SK-N-SH (cell line): Measurements from ENCODE around the gene HAGH. TPM values are rescaled to one million over a fixed set of nuclear protein-coding genes. Genes with fewer than 3 reads are reported as not detected.

Experiments
- CTCF ChIA-PET: fragments of 300-600, 350-600 bp; formaldehyde crosslinking; extraction: SDS; loops from one replicate; lab custom pipeline; 2021; lab: Yijun Ruan, JAX
- POLR2A ChIA-PET: fragments of 350-600 bp; sonication (Branson Sonifier 250); formaldehyde crosslinking; extraction: SDS; loops from one replicate; lab custom pipeline; 2020; ENCODE audit warnings: antibody characterized with exemption, inconsistent platforms; lab: Yijun Ruan, JAX
- DNase-seq: peaks from one replicate; pipeline ENCODE4 v3.0.0; 2012
- H2AFZ ChIP-seq: fragments of 200-600 bp; sonication (generic); 2 replicates; pipeline ENCODE4 v1.8.1; 2016; ENCODE audit warnings: antibody characterized with exemption, mild to moderate bottlenecking, low read depth
- H3F3A ChIP-seq: fragments of 200-600 bp; sonication (generic); replicated peaks from 2 replicates; pipeline ENCODE3; 2016; ENCODE audit warnings: antibody characterized with exemption, mild to moderate bottlenecking; ENCODE audit not compliant: insufficient read depth
- H3K27ac ChIP-seq, 2 experiments: fragments of 200-500 bp in 1 of 2; fragments of 200-600 bp in 1 of 2; sonication (Bioruptor generic) in 1 of 2; sonication (generic), shearing (Covaris generic) in 1 of 2; 2 replicates each; pipeline versions ENCODE4 v1.5.1 to v1.6.1; 2014 to 2016; ENCODE audit warnings: low read depth in 2 of 2, inconsistent platforms in 1 of 2, low read length in 1 of 2, mild to moderate bottlenecking in 1 of 2, mixed read lengths in 1 of 2
- H3K27me3 ChIP-seq: fragments of 200-600 bp; sonication (generic), shearing (Covaris generic); 2 replicates; pipeline ENCODE4 v1.6.1; 2016; ENCODE audit warnings: mixed run types; ENCODE audit not compliant: insufficient read depth
- H3K36me3 ChIP-seq, 2 experiments: fragments of 200-500 bp in 1 of 2; fragments of 200-600 bp in 1 of 2; sonication (Bioruptor generic) in 1 of 2; sonication (generic) in 1 of 2; replicated peaks in 1 of 2; 2 replicates each; pipeline versions ENCODE3 to v1.5.1; 2014 to 2016; ENCODE audit warnings: low read length in 1 of 2, mild to moderate bottlenecking in 1 of 2; ENCODE audit not compliant: insufficient read depth in 2 of 2, control insufficient read depth in 1 of 2
- H3K4me1 ChIP-seq, 2 experiments: fragments of 200-500 bp in 1 of 2; fragments of 200-600 bp in 1 of 2; sonication (Bioruptor generic) in 1 of 2; sonication (generic), shearing (Covaris generic) in 1 of 2; 2 replicates each; pipeline versions ENCODE4 v1.5.1 to v1.6.1; 2014 to 2016; ENCODE audit warnings: low read depth in 1 of 2, low read length in 1 of 2, mixed run types in 1 of 2; ENCODE audit not compliant: insufficient read depth in 2 of 2, control insufficient read depth in 1 of 2
- H3K4me2 ChIP-seq: fragments of 200-600 bp; sonication (generic), shearing (Covaris generic); 2 replicates; pipeline ENCODE4 v1.6.1; 2017; ENCODE audit warnings: mixed run types
- H3K4me3 ChIP-seq, 2 experiments: fragments of 200-500 bp in 1 of 2; fragments of 200-600 bp in 1 of 2; sonication (Bioruptor generic) in 1 of 2; sonication (generic), shearing (Covaris generic) in 1 of 2; 2 replicates each; pipeline versions ENCODE4 v1.5.1 to v1.8.1; 2014 to 2016; ENCODE audit warnings: low read depth in 2 of 2, inconsistent platforms in 1 of 2, low read length in 1 of 2, mild to moderate bottlenecking in 1 of 2, mixed read lengths in 1 of 2, moderate library complexity in 1 of 2
- H3K79me2 ChIP-seq: fragments of 200-600 bp; sonication (generic); 2 replicates; pipeline ENCODE4 v1.8.1; 2017; ENCODE audit warnings: mild to moderate bottlenecking; ENCODE audit not compliant: insufficient read depth
- H3K9ac ChIP-seq: fragments of 200-600 bp; sonication (generic); 2 replicates; pipeline ENCODE4 v1.6.1; 2017; ENCODE audit warnings: mixed run types
- H3K9me2 ChIP-seq: fragments of 200-600 bp; sonication (generic); 2 replicates; pipeline ENCODE4 v1.6.1; 2017; ENCODE audit warnings: mixed run types
- H3K9me3 ChIP-seq: fragments of 200-600 bp; sonication (generic); 2 replicates; pipeline ENCODE4 v1.6.1; 2017; ENCODE audit warnings: mixed run types, mild to moderate bottlenecking, moderate library complexity
- H4K20me1 ChIP-seq: fragments of 200-600 bp; sonication (generic); 2 replicates; pipeline ENCODE4 v1.6.1; 2017; ENCODE audit warnings: mild to moderate bottlenecking, mixed run types; ENCODE audit not compliant: insufficient read depth
- FOXJ3 ChIP-seq: sonication (generic); formaldehyde crosslinking; IDR thresholded peaks from 2 replicates; pipeline ENCODE4 v1.5.1; 2020; ENCODE audit warnings: mild to moderate bottlenecking, missing genetic modification reagents
- GATA2 ChIP-seq: sonication (generic); formaldehyde crosslinking; IDR thresholded peaks from 2 replicates; pipeline ENCODE4 v1.5.0; 2020; ENCODE audit warnings: mild to moderate bottlenecking, missing genetic modification reagents
- MXI1 ChIP-seq: IDR thresholded peaks from 2 replicates; pipeline ENCODE4 v1.6.1; 2012; ENCODE audit warnings: mild to moderate bottlenecking, low read depth, low read length, improper control_type of control experiment
- NFIC ChIP-seq: IDR thresholded peaks from 2 replicates; pipeline ENCODE4 v1.4.0; 2012; ENCODE audit warnings: borderline replicate concordance
- POLR2AphosphoS5 ChIP-seq: IDR thresholded peaks from 2 replicates; pipeline ENCODE4 v1.6.1; 2012; ENCODE audit warnings: low read depth, low read length
- RFX5 ChIP-seq: IDR thresholded peaks from 2 replicates; pipeline ENCODE4 v1.6.1; 2012; ENCODE audit warnings: mild to moderate bottlenecking, improper control_type of control experiment, low read length
- SIN3A ChIP-seq: IDR thresholded peaks from 2 replicates; pipeline ENCODE4 v1.6.1; 2012; ENCODE audit warnings: low read depth, mild to moderate bottlenecking, low read length, moderate library complexity, borderline replicate concordance
- TAF1 ChIP-seq: IDR thresholded peaks from 2 replicates; pipeline ENCODE4 v1.6.1; 2012; ENCODE audit warnings: low read depth, mild to moderate bottlenecking, low read length, moderate library complexity, borderline replicate concordance
- TEAD4 ChIP-seq: IDR thresholded peaks from 2 replicates; pipeline ENCODE4 v1.4.0; 2012; ENCODE audit warnings: mild to moderate bottlenecking, borderline replicate concordance; ENCODE audit not compliant: insufficient read depth
- WGBS: methylation state at CpG from one replicate; pipeline ENCODE4 v1.1.6; 2017; ENCODE audit warnings: low lambda C conversion rate; 5-methylcytosine and 5-hydroxymethylcytosine counted together
- polyA plus RNA-seq, 3 experiments: library from polyadenylated mRNA; depleted of rRNA; stranded (reverse); fragments of >200 nt; gene quantifications; 2 replicates each; pipeline ENCODE4 v1.2.3, GENCODE V29; 2012
- TF ChIP-seq, protein P1 (sequence below): fragments of 150-350 bp; IDR thresholded peaks from 2 replicates; pipeline ENCODE4 v1.6.1; 2017; ENCODE audit warnings: antibody characterized with exemption, low read length, low read depth, borderline replicate concordance

HAGH gene
- polyA plus RNA-seq, 1 of the 3 experiments (the other 2 are of a cell fraction) = 138 TPM

DNA sequence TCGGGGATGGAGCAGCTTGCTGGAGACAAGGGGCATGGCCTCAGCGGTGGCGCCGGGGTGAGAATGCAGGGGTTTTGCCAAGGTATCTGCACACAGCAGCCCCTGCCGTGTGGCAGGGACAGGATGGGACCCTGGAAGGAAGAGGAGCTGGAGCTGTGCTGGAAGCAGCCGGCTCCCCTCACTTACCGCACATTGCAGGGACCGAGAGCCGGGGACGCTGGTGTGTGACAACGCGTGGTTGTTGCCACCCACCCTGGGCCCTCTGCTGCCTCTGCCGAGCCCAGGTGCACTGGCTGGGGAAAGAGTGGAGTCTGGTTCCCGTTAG lies 40.8 kb downstream of the HAGH start:
- Histone ChIP-seq H3K4me3 (no peak overlapping the region), H2AFZ (no peak overlapping the region), H3K4me2 (no peak overlapping the region), H3K9ac (no peak overlapping the region), H3F3A (peaks cover 8% of the 10 kb centered on the region), H3K27me3 (no peaks in the 10 kb centered on the region), H3K27ac (no peak overlapping the region), H3K4me1 (peaks cover 0 to 8% of the 10 kb centered on the region in 2 experiments; a peak in 1 of 4 replicates), H4K20me1 (peaks cover 11% of the 10 kb centered on the region; the same call in 1 of the 2 replicates), H3K9me2 (no peaks in the 10 kb centered on the region), H3K36me3 (peaks cover 0 to 41% of the 10 kb centered on the region in 2 experiments), H3K9me3 (no peaks in the 10 kb centered on the region), H3K79me2 (peaks cover 52% of the 10 kb centered on the region)
- POLR2A ChIA-PET = no interaction called here
- CTCF ChIA-PET = no interaction called here
- WGBS = 95% methylated on average over 11 of the region's 14 CpGs
- no peak for DNase-seq
- TF ChIP-seq GATA2 (CRISPR knock-in tag) (no peak), NFIC (no peak)

DNA sequence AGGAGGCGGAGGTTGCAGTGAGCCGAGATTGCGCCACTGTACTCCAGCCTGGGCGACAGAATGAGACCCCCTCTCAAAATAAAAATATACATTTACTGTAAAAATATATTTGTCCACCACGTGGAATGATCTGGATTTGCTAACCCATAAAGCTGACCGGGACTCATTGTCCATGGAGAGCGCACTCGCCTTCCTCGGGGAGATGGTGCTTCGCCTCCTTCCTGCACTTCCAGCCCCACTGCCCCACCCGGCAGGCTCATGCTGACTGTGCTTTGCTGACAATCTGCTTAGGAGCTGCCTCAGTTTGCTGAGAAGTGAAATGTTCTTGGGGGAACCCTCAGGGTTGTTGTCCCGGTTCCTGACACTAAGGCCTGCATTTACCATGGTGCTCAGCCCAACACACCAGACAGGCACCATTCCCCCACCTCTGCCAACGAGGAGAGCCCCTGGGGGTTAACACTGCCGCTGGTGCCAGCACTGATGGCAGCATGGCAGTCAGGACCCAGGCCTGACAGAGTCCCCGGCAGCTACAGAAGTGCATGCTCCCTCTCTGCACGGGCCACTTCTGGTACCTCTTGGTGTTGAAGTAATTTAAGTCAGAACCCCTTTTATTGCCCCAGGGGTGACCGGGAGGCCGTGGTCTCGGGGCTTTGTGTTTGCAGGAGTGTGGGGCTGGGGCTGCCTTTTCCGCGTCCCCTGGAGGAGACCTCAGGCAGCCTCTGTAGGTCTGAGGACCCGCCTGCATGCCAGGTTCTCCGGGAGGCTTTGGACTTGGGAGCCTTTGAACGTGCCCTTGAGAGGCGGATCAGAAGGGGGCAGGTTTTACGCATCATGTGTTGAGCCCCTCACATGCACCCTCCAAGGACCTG lies 41.4 kb downstream of the HAGH start:
- H3K4me3 ChIP-seq = no peak overlapping the region
- no peaks in the 10 kb centered on the region for H3K9me3 ChIP-seq
- DNase-seq = no peak
- peaks cover 0 to 8% of the 10 kb centered on the region in 2 experiments; a peak in 1 of 4 replicates for H3K4me1 ChIP-seq
- H3K9ac ChIP-seq = no peak overlapping the region
- peaks cover 8% of the 10 kb centered on the region for H3F3A ChIP-seq
- no peaks in the 10 kb centered on the region for H3K27me3 ChIP-seq
- CTCF ChIA-PET = interaction anchor here (1.4 to 4.3 kb wide), 2 partner anchors 8 to 11 kb away, joined by 5 to 40 read pairs; partner anchors contain the start of genes EME2, IGFALS and MRPS34
- 96% methylated on average over 19 of the region's 26 CpGs for WGBS
- no peak overlapping the region for H3K27ac ChIP-seq
- peaks cover 54% of the 10 kb centered on the region for H3K79me2 ChIP-seq
- POLR2A ChIA-PET = interaction anchor here (0.6 kb wide), 1 partner anchor 514 kb away, joined by 3 read pairs; no protein-coding TSS in a partner anchor
- no peak overlapping the region for H3K4me2 ChIP-seq
- TF ChIP-seq FOXJ3 (no peak), SIN3A (no peak), TEAD4 (no peak), TAF1 (no peak), RFX5 (no peak), POLR2AphosphoS5 (no peak), MXI1 (no peak)
- TF ChIP-seq, protein P1, sequence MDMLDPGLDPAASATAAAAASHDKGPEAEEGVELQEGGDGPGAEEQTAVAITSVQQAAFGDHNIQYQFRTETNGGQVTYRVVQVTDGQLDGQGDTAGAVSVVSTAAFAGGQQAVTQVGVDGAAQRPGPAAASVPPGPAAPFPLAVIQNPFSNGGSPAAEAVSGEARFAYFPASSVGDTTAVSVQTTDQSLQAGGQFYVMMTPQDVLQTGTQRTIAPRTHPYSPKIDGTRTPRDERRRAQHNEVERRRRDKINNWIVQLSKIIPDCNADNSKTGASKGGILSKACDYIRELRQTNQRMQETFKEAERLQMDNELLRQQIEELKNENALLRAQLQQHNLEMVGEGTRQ = no peak
- peaks cover under 1 to 36% of the 10 kb centered on the region in 2 experiments for H3K36me3 ChIP-seq
- H4K20me1 ChIP-seq = peaks cover 13% of the 10 kb centered on the region; the same call in 1 of the 2 replicates
- H2AFZ ChIP-seq = no peak overlapping the region
- no peaks in the 10 kb centered on the region for H3K9me2 ChIP-seq
